Measurements from ENCODE around the gene ATXN1.

The ATXN1 gene

GRCh38 chr6:16800341-16800740 is 39.1 kb upstream of the ATXN1 start:
- Histone ChIP-seq H3K9me3 (no peaks in the 10 kb centered on the region), H3K27ac (no peak overlapping the region), H3K27me3 (no peaks in the 10 kb centered on the region), H3K4me1 (peaks cover 0 to 28% (median 5%) of the 10 kb centered on the region in 4 donors), H3K4me3 (no peak overlapping the region), H3K36me3 (no peaks in the 10 kb centered on the region)
- DNase-seq: no peak
- intact Hi-C loops (cut with DNase I; ENCODE audit: low total_unique reads): loop anchor here (10.0 kb wide), 1 partner anchor 284 kb away; no protein-coding TSS in a partner anchor
- TF ChIP-seq CTCF (IDR thresholded peaks at IDR 0.05): no peak

GRCh38 chr6:16799279-16800193 is 38.3 kb upstream of the ATXN1 start:
- H3K9me3 ChIP-seq: no peaks in the 10 kb centered on the region
- H3K27ac ChIP-seq: no peak overlapping the region
- TF ChIP-seq CTCF (IDR thresholded peaks at IDR 0.05): no peak
- no peaks in the 10 kb centered on the region for H3K27me3 ChIP-seq
- DNase-seq: no peak
- H3K36me3 ChIP-seq: no peaks in the 10 kb centered on the region
- peaks cover 0 to 22% (median 5%) of the 10 kb centered on the region in 4 donors for H3K4me1 ChIP-seq
- intact Hi-C loops (cut with DNase I; ENCODE audit: low total_unique reads): loop anchor here (10.0 kb wide), 1 partner anchor 285 kb away; no protein-coding TSS in a partner anchor
- no peak overlapping the region for H3K4me3 ChIP-seq

GRCh38 chr6:16793828-16794412 is 32.7 kb upstream of the ATXN1 start:
- Histone ChIP-seq H3K4me3 (no peak overlapping the region), H3K9me3 (no peaks in the 10 kb centered on the region), H3K36me3 (no peaks in the 10 kb centered on the region), H3K27ac (no peak overlapping the region), H3K27me3 (no peaks in the 10 kb centered on the region), H3K4me1 (no peaks in the 10 kb centered on the region)
- intact Hi-C loops (cut with DNase I; ENCODE audit: low total_unique reads): no loop called here
- DNase-seq: no peak
- no peak for TF ChIP-seq CTCF (IDR thresholded peaks at IDR 0.05)

- TF ChIP-seq CTCF (IDR thresholded peaks at IDR 0.05): no peak
- DNase-seq: no peak
- no peak overlapping the region for H3K27ac ChIP-seq
- intact Hi-C loops (cut with DNase I; ENCODE audit: low total_unique reads): loop anchor here (10.0 kb wide), 1 partner anchor 175 kb away; no protein-coding TSS in a partner anchor
- no peaks in the 10 kb centered on the region for H3K9me3 ChIP-seq
- no peaks in the 10 kb centered on the region for H3K4me1 ChIP-seq
- H3K4me3 ChIP-seq: no peak overlapping the region
- H3K36me3 ChIP-seq: no peaks in the 10 kb centered on the region
- H3K27me3 ChIP-seq: no peaks in the 10 kb centered on the region
Observed at GRCh38 chr6:16789329-16790038, 28.2 kb upstream of the ATXN1 start.

GRCh38 chr6:16787128-16787682 is 25.9 kb upstream of the ATXN1 start:
- H3K27me3 ChIP-seq: no peaks in the 10 kb centered on the region
- H3K4me1 ChIP-seq: no peaks in the 10 kb centered on the region
- H3K4me3 ChIP-seq: no peak overlapping the region
- intact Hi-C loops (cut with DNase I; ENCODE audit: low total_unique reads): loop anchor here (10.0 kb wide), 1 partner anchor 178 kb away; no protein-coding TSS in a partner anchor
- no peak for TF ChIP-seq CTCF (IDR thresholded peaks at IDR 0.05)
- no peaks in the 10 kb centered on the region for H3K9me3 ChIP-seq
- DNase-seq: no peak
- H3K36me3 ChIP-seq: no peaks in the 10 kb centered on the region
- H3K27ac ChIP-seq: no peak overlapping the region

All from tibial artery (tissue), 4 donors.